Measurements from ENCODE around the gene TUBGCP6. TPM values are rescaled to one million over a fixed set of nuclear protein-coding genes. Genes with fewer than 3 reads are reported as not detected.

Gene TUBGCP6
- total RNA-seq, 1 donor from 2014 or later, result 27.2 TPM

GRCh38 chr22:50264104-50264745, 19.4 kb upstream of the TUBGCP6 start:
- Histone ChIP-seq H3K36me3 (ENCODE audit: control insufficient read depth, insufficient read depth, low read length) (no peaks in the 10 kb centered on the region), H3K4me3 (ENCODE audit: low read depth, low read length) (no peak overlapping the region), H3K27me3 (ENCODE audit: control insufficient read depth, insufficient read depth, low read length) (peaks cover 5% of the 10 kb centered on the region)
- no peak for TF ChIP-seq CTCF (IDR thresholded peaks at IDR 0.05; ENCODE audit: insufficient read depth, low read length, poor library complexity, severe bottlenecking)
- DNase-seq (ENCODE audit: low read depth), result no peak

- H3K4me3 ChIP-seq (ENCODE audit: low read depth, low read length), result no peak overlapping the region
- peaks cover 5% of the 10 kb centered on the region for H3K27me3 ChIP-seq (ENCODE audit: control insufficient read depth, insufficient read depth, low read length)
- no peak for TF ChIP-seq CTCF (IDR thresholded peaks at IDR 0.05; ENCODE audit: insufficient read depth, low read length, poor library complexity, severe bottlenecking)
- no peak for DNase-seq (ENCODE audit: low read depth)
- H3K36me3 ChIP-seq (ENCODE audit: control insufficient read depth, insufficient read depth, low read length), result no peaks in the 10 kb centered on the region
Observed at GRCh38 chr22:50262973-50263617, 18.3 kb upstream of the TUBGCP6 start.

GRCh38 chr22:50262460-50262911, 17.7 kb upstream of the TUBGCP6 start:
- no peak for TF ChIP-seq CTCF (IDR thresholded peaks at IDR 0.05; ENCODE audit: insufficient read depth, low read length, poor library complexity, severe bottlenecking)
- Histone ChIP-seq H3K4me3 (ENCODE audit: low read depth, low read length) (no peak overlapping the region), H3K27me3 (ENCODE audit: control insufficient read depth, insufficient read depth, low read length) (peaks cover 5% of the 10 kb centered on the region), H3K36me3 (ENCODE audit: control insufficient read depth, insufficient read depth, low read length) (no peaks in the 10 kb centered on the region)
- no peak for DNase-seq (ENCODE audit: low read depth)

GRCh38 chr22:50261615-50262459, 17.0 kb upstream of the TUBGCP6 start, which contains the start of gene MAPK12:
Gene MAPK12, minus strand, starts transcription at chr22:50261683. Its CDS starts 174 bp downstream, at chr22:50261509.
- H3K4me3 ChIP-seq (ENCODE audit: low read depth, low read length), result peak within 1 kb of the TSS; percentile 50
- TF ChIP-seq CTCF (IDR thresholded peaks at IDR 0.05; ENCODE audit: insufficient read depth, low read length, poor library complexity, severe bottlenecking), result no peak
- H3K36me3 ChIP-seq (ENCODE audit: control insufficient read depth, insufficient read depth, low read length), result peaks cover 1% of the 10 kb centered on the region
- no peak for DNase-seq (ENCODE audit: low read depth)
- H3K27me3 ChIP-seq (ENCODE audit: control insufficient read depth, insufficient read depth, low read length), result no peaks in the 10 kb centered on the region

GRCh38 chr22:50260801-50261614, 16.2 kb upstream of the TUBGCP6 start:
- peak overlapping the region; percentile 50 for H3K4me3 ChIP-seq (ENCODE audit: low read depth, low read length)
- peaks cover 1% of the 10 kb centered on the region for H3K36me3 ChIP-seq (ENCODE audit: control insufficient read depth, insufficient read depth, low read length)
- no peaks in the 10 kb centered on the region for H3K27me3 ChIP-seq (ENCODE audit: control insufficient read depth, insufficient read depth, low read length)
- DNase-seq (ENCODE audit: low read depth), result no peak
- no peak for TF ChIP-seq CTCF (IDR thresholded peaks at IDR 0.05; ENCODE audit: insufficient read depth, low read length, poor library complexity, severe bottlenecking)
